ENCODE data around the gene CNTNAP2. TPM values are rescaled to one million over a fixed set of nuclear protein-coding genes. Genes with fewer than 3 reads are reported as not detected.

The CNTNAP2 gene
- total RNA-seq, 2 donors from 2014 or later: 4.4 to 8.5 TPM

DNA sequence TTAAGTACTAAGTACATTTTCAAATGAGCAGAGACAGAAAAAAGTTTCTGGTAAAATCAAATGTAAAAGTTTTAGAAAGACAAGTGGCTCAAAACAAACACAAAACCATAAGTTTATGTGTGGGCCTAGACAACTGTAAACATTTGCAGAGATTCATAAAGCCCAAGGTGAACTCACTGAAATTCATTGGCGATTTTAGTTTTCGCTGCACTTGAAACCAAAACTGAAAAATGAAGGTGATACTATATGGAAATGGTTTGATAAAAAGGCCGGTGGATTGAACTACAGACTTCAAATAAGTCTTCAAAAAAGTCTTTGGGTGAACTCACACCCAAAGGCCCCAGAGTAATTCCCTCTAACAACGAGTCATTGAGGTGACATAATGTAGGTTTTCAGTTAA lies 1289.0 kb downstream of the CNTNAP2 start:
- Histone ChIP-seq H3K9ac (ENCODE audit: low read depth in 2 of 2, low read length in 2 of 2) (no peak overlapping the region), H3K4me1 (no peaks in the 10 kb centered on the region), H3K27ac (no peak overlapping the region), H3K4me3 (no peak overlapping the region), H3K9me3 (no peaks in the 10 kb centered on the region), H3K36me3 (no peaks in the 10 kb centered on the region), H3K27me3 (no peaks in the 10 kb centered on the region)
- no peak for DNase-seq
- TF ChIP-seq, protein P1, sequence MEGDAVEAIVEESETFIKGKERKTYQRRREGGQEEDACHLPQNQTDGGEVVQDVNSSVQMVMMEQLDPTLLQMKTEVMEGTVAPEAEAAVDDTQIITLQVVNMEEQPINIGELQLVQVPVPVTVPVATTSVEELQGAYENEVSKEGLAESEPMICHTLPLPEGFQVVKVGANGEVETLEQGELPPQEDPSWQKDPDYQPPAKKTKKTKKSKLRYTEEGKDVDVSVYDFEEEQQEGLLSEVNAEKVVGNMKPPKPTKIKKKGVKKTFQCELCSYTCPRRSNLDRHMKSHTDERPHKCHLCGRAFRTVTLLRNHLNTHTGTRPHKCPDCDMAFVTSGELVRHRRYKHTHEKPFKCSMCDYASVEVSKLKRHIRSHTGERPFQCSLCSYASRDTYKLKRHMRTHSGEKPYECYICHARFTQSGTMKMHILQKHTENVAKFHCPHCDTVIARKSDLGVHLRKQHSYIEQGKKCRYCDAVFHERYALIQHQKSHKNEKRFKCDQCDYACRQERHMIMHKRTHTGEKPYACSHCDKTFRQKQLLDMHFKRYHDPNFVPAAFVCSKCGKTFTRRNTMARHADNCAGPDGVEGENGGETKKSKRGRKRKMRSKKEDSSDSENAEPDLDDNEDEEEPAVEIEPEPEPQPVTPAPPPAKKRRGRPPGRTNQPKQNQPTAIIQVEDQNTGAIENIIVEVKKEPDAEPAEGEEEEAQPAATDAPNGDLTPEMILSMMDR (IDR thresholded peaks at IDR 0.05): no peak
- intact Hi-C loops (cut with DNase I): no loop called here

DNA sequence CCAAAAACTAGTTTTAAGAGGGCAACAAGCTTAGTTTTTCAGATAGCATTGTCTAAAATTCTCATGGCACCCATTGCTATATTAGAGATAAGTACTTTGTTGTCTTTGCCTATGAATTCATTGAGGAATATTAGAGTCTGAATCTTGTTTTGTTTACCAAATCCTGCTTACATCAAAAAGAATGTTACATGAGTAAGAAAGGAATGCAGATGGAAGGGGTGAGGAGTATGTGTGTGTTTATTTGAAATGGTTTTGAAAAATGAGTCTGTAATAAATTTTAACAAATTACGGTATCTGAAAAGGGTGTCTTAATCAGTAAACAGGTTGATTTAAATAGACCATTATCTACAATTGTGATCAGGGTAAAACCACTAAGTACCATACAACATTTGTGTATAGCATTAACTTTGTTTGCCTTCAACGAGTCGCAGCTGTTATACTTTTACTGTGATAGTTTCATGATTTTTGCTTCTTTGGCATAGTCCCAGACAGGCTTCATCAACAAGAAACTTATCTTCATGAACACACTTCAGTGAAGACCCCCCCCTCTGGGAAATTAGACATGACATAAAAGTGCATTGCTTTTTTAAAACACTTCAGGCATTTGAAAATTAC lies 1290.0 kb downstream of the CNTNAP2 start:
- intact Hi-C loops (cut with DNase I): no loop called here
- H3K9ac ChIP-seq (ENCODE audit: low read depth in 2 of 2, low read length in 2 of 2): no peak overlapping the region
- H3K36me3 ChIP-seq: no peaks in the 10 kb centered on the region
- no peak overlapping the region for H3K27ac ChIP-seq
- no peaks in the 10 kb centered on the region for H3K27me3 ChIP-seq
- no peaks in the 10 kb centered on the region for H3K4me1 ChIP-seq
- TF ChIP-seq, protein P1 (IDR thresholded peaks at IDR 0.05): no peak
- no peaks in the 10 kb centered on the region for H3K9me3 ChIP-seq
- no peak for DNase-seq
- no peak overlapping the region for H3K4me3 ChIP-seq

- intact Hi-C loops (cut with DNase I): no loop called here
- Histone ChIP-seq H3K9me3 (no peaks in the 10 kb centered on the region), H3K27ac (no peak overlapping the region), H3K4me1 (no peaks in the 10 kb centered on the region), H3K4me3 (no peak overlapping the region), H3K36me3 (no peaks in the 10 kb centered on the region), H3K9ac (ENCODE audit: low read depth in 2 of 2, low read length in 2 of 2) (no peak overlapping the region), H3K27me3 (no peaks in the 10 kb centered on the region)
- DNase-seq: no peak
- TF ChIP-seq, protein P1 (IDR thresholded peaks at IDR 0.05): no peak
These were observed 1294.5 kb downstream of the CNTNAP2 start for GRCh38 chr7:147411096-147411495.

DNA sequence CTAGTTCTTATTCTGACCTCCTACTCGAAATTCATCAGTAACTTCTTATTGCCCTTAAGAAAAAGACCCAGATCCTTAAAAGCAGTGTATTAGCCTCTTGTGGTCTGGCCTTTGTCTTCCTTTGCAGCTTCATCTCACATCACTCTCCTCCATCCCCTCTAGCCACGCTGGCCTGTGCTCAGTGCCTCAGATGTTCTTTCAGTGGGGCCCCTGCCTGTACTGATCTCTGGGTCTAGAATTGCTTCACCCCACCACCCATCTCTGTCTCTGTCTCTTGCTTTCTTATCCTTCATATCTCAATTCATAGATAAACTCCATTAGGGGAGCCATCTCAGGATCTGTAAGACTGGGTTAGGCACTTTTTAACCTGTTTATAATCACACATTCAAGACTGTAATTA lies 1295.5 kb downstream of the CNTNAP2 start:
- Histone ChIP-seq H3K9me3 (no peaks in the 10 kb centered on the region), H3K27me3 (no peaks in the 10 kb centered on the region), H3K4me1 (no peaks in the 10 kb centered on the region), H3K9ac (ENCODE audit: low read depth in 2 of 2, low read length in 2 of 2) (no peak overlapping the region), H3K36me3 (no peaks in the 10 kb centered on the region), H3K4me3 (no peak overlapping the region), H3K27ac (no peak overlapping the region)
- no peak for DNase-seq
- TF ChIP-seq, protein P1 (IDR thresholded peaks at IDR 0.05): no peak
- intact Hi-C loops (cut with DNase I): no loop called here

DNA sequence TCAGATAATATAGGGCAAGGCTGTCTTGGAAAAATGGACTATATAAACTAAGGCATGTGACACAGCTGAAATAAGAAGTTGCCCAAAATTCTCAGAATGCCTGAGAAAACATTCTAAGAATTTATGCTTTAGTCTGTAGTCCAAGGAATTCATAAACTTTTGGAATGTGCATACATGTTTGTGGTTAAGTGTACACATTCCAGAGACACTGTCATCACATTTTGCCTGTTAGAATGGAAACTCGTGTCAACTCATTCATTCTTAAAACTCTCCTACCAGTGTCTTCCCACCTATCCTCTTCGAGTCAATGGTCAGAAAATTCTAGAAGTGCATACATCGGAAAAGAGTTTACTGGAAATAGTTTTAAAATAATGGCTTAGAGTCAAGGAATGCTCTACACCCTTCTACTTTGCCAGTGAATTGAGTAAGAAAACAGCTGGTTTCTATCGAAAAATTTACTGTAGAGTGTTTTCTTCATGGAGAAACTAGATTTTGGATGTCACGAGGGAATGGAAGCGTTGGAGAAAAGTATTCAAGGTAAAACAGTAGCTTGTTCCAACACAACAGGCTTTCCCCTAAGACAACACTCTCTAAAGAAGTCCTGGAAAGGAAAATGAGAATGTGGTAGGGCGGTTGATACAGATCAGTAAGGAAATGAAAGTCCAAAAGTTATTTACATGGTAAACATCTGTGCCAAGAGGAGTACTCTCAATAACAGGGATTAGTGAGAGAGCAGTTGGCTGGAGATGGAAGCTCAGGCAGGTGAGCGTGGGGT lies 1296.4 kb downstream of the CNTNAP2 start:
- Histone ChIP-seq H3K9me3 (no peaks in the 10 kb centered on the region), H3K27me3 (no peaks in the 10 kb centered on the region), H3K4me1 (no peaks in the 10 kb centered on the region), H3K27ac (no peak overlapping the region), H3K4me3 (no peak overlapping the region), H3K9ac (ENCODE audit: low read depth in 2 of 2, low read length in 2 of 2) (no peak overlapping the region), H3K36me3 (no peaks in the 10 kb centered on the region)
- TF ChIP-seq, protein P1 (IDR thresholded peaks at IDR 0.05): no peak
- no peak for DNase-seq
- intact Hi-C loops (cut with DNase I): no loop called here
